HG02763 (cell line): ENCODE data around the gene TRIM42.

Experiments used
- ATAC-seq: cut with Tn5 transposase; IDR thresholded peaks from one replicate; pipeline ENCODE4 v1.9.1; 2021; ENCODE audit warnings: mild to moderate bottlenecking, moderate library complexity; ENCODE audit not compliant: unreplicated experiment

TRIM42 gene

GRCh38 chr3:140709751-140710150 is 31.9 kb downstream of the TRIM42 start:
- ATAC-seq = no peak

- no peak for ATAC-seq
These were observed 33.0 kb downstream of the TRIM42 start for GRCh38 chr3:140710711-140711389.

- ATAC-seq = no peak
These were observed 33.6 kb downstream of the TRIM42 start for GRCh38 chr3:140711390-140712035.

- ATAC-seq = no peak
These were observed 34.4 kb downstream of the TRIM42 start for GRCh38 chr3:140712301-140712700.

- ATAC-seq = no peak
These were observed 37.2 kb downstream of the TRIM42 start for GRCh38 chr3:140715035-140715434.

GRCh38 chr3:140717921-140718320 is 40.1 kb downstream of the TRIM42 start:
- ATAC-seq = no peak

GRCh38 chr3:140719841-140720614 is 42.2 kb downstream of the TRIM42 start:
- no peak for ATAC-seq

- ATAC-seq = no peak
These were observed 45.7 kb downstream of the TRIM42 start for GRCh38 chr3:140723576-140723975.

- peak; percentile 73 for ATAC-seq
These were observed 47.3 kb downstream of the TRIM42 start for GRCh38 chr3:140724856-140725812.

GRCh38 chr3:140726066-140726465 is 48.2 kb downstream of the TRIM42 start:
- ATAC-seq = peak; percentile 10

- no peak for ATAC-seq
These were observed 50.0 kb downstream of the TRIM42 start for GRCh38 chr3:140727886-140728285.

GRCh38 chr3:140731440-140732119 is 53.7 kb downstream of the TRIM42 start:
- ATAC-seq = peak; percentile 83

GRCh38 chr3:140733623-140734022 is 55.8 kb downstream of the TRIM42 start:
- no peak for ATAC-seq

GRCh38 chr3:140736863-140737460 is 59.1 kb downstream of the TRIM42 start:
- ATAC-seq = no peak

GRCh38 chr3:140742116-140742515 is 64.3 kb downstream of the TRIM42 start:
- no peak for ATAC-seq

- no peak for ATAC-seq
These were observed 70.3 kb downstream of the TRIM42 start for GRCh38 chr3:140748171-140748570.

- no peak for ATAC-seq
These were observed 71.0 kb downstream of the TRIM42 start for GRCh38 chr3:140748903-140749302.
